ENCODE results near the gene GALNT9. TPM values are rescaled to one million over a fixed set of nuclear protein-coding genes. Genes with fewer than 3 reads are reported as not detected.

GALNT9 gene
- total and polyA plus RNA-seq, 2 donors (not counting 1 experiment from before 2014, with no cell fraction given), result 0.10 to 2.8 TPM

DNA sequence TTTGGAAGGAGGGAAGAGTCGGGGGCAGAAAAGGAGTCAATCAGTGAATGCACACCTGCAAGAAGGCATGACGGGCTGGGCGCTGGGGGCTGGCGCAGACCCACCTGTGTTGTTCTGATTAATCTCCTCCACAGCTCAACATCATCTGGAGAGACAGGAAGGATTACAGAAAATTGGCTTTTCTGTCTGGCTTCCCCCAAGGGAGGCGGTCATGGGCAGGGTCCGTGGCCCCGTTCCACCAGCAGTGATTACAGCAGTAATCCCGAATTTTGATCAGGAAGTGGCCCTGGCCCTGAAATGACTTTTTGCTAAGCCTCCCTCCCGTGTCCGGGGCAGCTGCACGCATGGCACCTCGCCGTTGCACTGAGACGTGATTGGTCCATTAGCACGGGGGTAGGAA is 24.4 kb upstream of the GALNT9 start:
- no peak overlapping the region for H2AFZ ChIP-seq (ENCODE audit: low read length)
- H3K36me3 ChIP-seq (ENCODE audit: control insufficient read depth, insufficient read depth, low read length), result no peaks in the 10 kb centered on the region
- H3K9me3 ChIP-seq (ENCODE audit: control insufficient read depth, insufficient read depth, low read depth, low read length), result no peaks in the 10 kb centered on the region
- no peak overlapping the region for H3K4me3 ChIP-seq (replicated peaks in 1 of 4; ENCODE audit: control extremely low read depth in 1 of 4, insufficient read depth in 1 of 4, low read depth in 3 of 4, low read length in 4 of 4)
- TF ChIP-seq EZH2 (IDR thresholded peaks at IDR 0.05; ENCODE audit: low read length, missing control alignments), result no peak
- TF ChIP-seq, protein P1, sequence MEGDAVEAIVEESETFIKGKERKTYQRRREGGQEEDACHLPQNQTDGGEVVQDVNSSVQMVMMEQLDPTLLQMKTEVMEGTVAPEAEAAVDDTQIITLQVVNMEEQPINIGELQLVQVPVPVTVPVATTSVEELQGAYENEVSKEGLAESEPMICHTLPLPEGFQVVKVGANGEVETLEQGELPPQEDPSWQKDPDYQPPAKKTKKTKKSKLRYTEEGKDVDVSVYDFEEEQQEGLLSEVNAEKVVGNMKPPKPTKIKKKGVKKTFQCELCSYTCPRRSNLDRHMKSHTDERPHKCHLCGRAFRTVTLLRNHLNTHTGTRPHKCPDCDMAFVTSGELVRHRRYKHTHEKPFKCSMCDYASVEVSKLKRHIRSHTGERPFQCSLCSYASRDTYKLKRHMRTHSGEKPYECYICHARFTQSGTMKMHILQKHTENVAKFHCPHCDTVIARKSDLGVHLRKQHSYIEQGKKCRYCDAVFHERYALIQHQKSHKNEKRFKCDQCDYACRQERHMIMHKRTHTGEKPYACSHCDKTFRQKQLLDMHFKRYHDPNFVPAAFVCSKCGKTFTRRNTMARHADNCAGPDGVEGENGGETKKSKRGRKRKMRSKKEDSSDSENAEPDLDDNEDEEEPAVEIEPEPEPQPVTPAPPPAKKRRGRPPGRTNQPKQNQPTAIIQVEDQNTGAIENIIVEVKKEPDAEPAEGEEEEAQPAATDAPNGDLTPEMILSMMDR (conservative IDR thresholded peaks at IDR 0.05 in 1 of 2, IDR thresholded peaks at IDR 0.05 in 1 of 2; ENCODE audit: low read depth in 1 of 2, low read length in 2 of 2), result no peak
- no peaks in the 10 kb centered on the region for H3K27me3 ChIP-seq (ENCODE audit: control insufficient read depth, insufficient read depth, low read length)
- DNase-seq (ENCODE audit: low read depth in 2 of 2), result no peak
- H3K4me2 ChIP-seq (ENCODE audit: extremely low read depth, insufficient read depth, low read length), result no peak overlapping the region
- no peaks in the 10 kb centered on the region for H4K20me1 ChIP-seq (ENCODE audit: control insufficient read depth, extremely low read depth, insufficient read depth, low read length)
- no peak overlapping the region for H3K9ac ChIP-seq (ENCODE audit: insufficient read depth, low read length)
- no peaks in the 10 kb centered on the region for H3K79me2 ChIP-seq (ENCODE audit: control insufficient read depth, insufficient read depth, low read length)
- H3K4me1 ChIP-seq (ENCODE audit: control insufficient read depth, extremely low read depth, insufficient read depth, low read length), result no peaks in the 10 kb centered on the region
- H3K27ac ChIP-seq (ENCODE audit: insufficient read depth, low read length), result no peak overlapping the region

DNA sequence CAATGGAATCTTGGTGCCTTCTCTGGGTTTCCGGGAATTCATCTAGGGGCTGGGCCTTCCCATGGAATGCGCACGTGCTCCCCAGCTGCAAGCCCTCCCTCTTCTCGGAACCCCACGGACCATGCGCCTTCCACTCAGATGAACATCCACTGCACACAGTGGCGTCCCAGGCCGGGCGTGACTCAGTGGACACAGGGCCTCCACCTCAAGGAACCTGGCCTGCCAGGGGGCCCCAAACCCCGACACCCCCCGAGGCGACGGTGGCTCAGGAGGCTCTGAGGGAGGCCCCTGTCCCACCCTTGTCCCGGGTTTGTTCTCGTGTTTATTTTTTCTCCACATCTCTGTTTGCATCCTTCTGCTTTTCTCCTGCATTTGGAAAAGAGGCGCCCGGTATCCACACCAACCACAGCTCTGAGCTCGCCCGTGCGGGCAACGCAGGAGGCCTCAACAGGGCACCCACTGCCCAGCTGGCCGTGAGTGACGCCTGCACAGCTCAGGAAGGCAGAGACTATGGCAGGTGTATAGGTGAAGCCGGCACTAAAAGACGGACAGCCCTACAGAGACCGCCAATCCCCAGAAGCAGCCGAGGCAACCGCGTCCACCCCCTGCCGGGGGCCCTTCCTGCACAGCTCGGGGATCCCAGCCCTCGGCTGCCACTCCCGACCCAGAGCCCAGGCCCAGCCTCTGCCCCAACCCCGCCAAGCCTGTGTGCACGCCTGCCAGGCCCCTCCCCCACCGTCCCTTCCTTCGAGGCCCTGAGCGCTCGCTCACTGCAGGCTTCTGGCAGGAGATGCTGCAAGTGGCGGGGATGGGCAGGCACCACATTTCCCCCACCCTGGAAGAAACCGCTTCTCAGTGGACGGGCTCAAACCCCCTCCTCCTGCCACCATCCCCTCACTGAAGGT is 23.8 kb upstream of the GALNT9 start:
- Histone ChIP-seq H3K4me3 (replicated peaks in 1 of 4; ENCODE audit: control extremely low read depth in 1 of 4, insufficient read depth in 1 of 4, low read depth in 3 of 4, low read length in 4 of 4) (no peak overlapping the region), H3K27ac (ENCODE audit: insufficient read depth, low read length) (no peak overlapping the region), H3K27me3 (ENCODE audit: control insufficient read depth, insufficient read depth, low read length) (no peaks in the 10 kb centered on the region), H4K20me1 (ENCODE audit: control insufficient read depth, extremely low read depth, insufficient read depth, low read length) (no peaks in the 10 kb centered on the region), H3K79me2 (ENCODE audit: control insufficient read depth, insufficient read depth, low read length) (no peaks in the 10 kb centered on the region), H3K9ac (ENCODE audit: insufficient read depth, low read length) (no peak overlapping the region), H3K4me2 (ENCODE audit: extremely low read depth, insufficient read depth, low read length) (no peak overlapping the region), H2AFZ (ENCODE audit: low read length) (no peak overlapping the region), H3K4me1 (ENCODE audit: control insufficient read depth, extremely low read depth, insufficient read depth, low read length) (no peaks in the 10 kb centered on the region), H3K9me3 (ENCODE audit: control insufficient read depth, insufficient read depth, low read depth, low read length) (no peaks in the 10 kb centered on the region), H3K36me3 (ENCODE audit: control insufficient read depth, insufficient read depth, low read length) (no peaks in the 10 kb centered on the region)
- TF ChIP-seq EZH2 (IDR thresholded peaks at IDR 0.05; ENCODE audit: low read length, missing control alignments), result no peak
- TF ChIP-seq, protein P1 (conservative IDR thresholded peaks at IDR 0.05 in 1 of 2, IDR thresholded peaks at IDR 0.05 in 1 of 2; ENCODE audit: low read depth in 1 of 2, low read length in 2 of 2), result no peak
- no peak for DNase-seq (ENCODE audit: low read depth in 2 of 2)

DNA sequence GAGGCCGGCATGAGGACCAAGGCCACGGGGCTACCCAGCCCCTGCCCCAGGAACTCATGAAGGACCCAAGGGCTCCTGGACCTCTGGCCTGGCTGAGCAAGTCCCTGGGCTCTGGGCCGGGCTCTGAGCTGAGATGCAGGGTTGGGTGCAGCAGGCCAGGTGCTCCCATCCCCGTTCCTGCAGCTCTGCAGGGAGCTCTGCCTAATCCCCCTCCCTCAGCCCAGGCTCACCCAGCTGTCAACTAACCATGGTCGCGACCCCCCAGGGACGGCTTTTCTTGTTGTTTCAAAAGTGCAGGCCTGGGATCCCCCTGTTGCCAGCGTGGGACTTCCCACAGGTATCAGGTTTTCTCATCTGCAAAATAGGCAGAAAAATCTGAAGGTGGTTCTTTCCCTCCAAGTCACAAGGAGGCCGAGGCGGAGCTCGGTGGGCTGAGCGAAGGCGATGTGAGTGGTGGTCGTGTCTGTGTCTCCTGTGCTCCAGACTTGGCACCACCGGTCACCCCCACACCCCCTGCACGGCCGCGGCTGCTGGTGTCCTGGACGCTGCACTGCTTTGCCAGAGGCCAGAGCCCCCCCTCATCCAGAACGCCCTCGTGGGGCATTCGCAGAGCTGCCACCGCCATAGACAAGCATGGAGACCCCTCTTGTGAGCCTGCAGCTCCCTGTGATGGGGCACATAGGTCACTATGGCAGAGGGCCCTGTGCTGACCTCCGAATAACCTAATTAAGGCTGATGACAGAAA is 22.5 kb upstream of the GALNT9 start:
- TF ChIP-seq EZH2 (IDR thresholded peaks at IDR 0.05; ENCODE audit: low read length, missing control alignments), result no peak
- TF ChIP-seq, protein P1 (conservative IDR thresholded peaks at IDR 0.05 in 1 of 2, IDR thresholded peaks at IDR 0.05 in 1 of 2; ENCODE audit: low read depth in 1 of 2, low read length in 2 of 2), result no peak

More for the DNA sequence above, 22.5 kb upstream of the GALNT9 start:
- H3K9me3 ChIP-seq (ENCODE audit: control insufficient read depth, insufficient read depth, low read depth, low read length), result no peaks in the 10 kb centered on the region
- H3K27ac ChIP-seq (ENCODE audit: insufficient read depth, low read length), result no peak overlapping the region
- no peak for DNase-seq (ENCODE audit: low read depth in 2 of 2)
- no peaks in the 10 kb centered on the region for H3K36me3 ChIP-seq (ENCODE audit: control insufficient read depth, insufficient read depth, low read length)
- H3K79me2 ChIP-seq (ENCODE audit: control insufficient read depth, insufficient read depth, low read length), result no peaks in the 10 kb centered on the region
- no peaks in the 10 kb centered on the region for H3K27me3 ChIP-seq (ENCODE audit: control insufficient read depth, insufficient read depth, low read length)
- no peaks in the 10 kb centered on the region for H3K4me1 ChIP-seq (ENCODE audit: control insufficient read depth, extremely low read depth, insufficient read depth, low read length)
- no peak overlapping the region for H3K9ac ChIP-seq (ENCODE audit: insufficient read depth, low read length)
- H3K4me2 ChIP-seq (ENCODE audit: extremely low read depth, insufficient read depth, low read length), result no peak overlapping the region
- H2AFZ ChIP-seq (ENCODE audit: low read length), result no peak overlapping the region
- no peaks in the 10 kb centered on the region for H4K20me1 ChIP-seq (ENCODE audit: control insufficient read depth, extremely low read depth, insufficient read depth, low read length)
- H3K4me3 ChIP-seq (replicated peaks in 1 of 4; ENCODE audit: control extremely low read depth in 1 of 4, insufficient read depth in 1 of 4, low read depth in 3 of 4, low read length in 4 of 4), result no peak overlapping the region
